Osteoblast (primary cell): ENCODE data around the gene TMEM204. TPM values are rescaled to one million over a fixed set of nuclear protein-coding genes. Genes with fewer than 3 reads are reported as not detected.

Experiments used
- DNase-seq: peaks from one replicate; pipeline ENCODE4 v3.0.0; 2011; ENCODE audit warnings: low spot score, mixed read lengths; ENCODE audit not compliant: insufficient read length; ENCODE audit errors: missing footprints
- H2AFZ ChIP-seq: 2 replicates; pipeline ENCODE4 v1.6.0; 2011; ENCODE audit warnings: mild to moderate bottlenecking, low read length
- H3K27ac ChIP-seq: 2 replicates; pipeline ENCODE4 v1.5.1; 2011; ENCODE audit warnings: mild to moderate bottlenecking, low read depth, low read length, moderate library complexity
- H3K27me3 ChIP-seq: 2 replicates; pipeline ENCODE4 v1.6.0; 2012; ENCODE audit warnings: mild to moderate bottlenecking, control low read depth, inconsistent platforms, low read length, moderate library complexity; ENCODE audit not compliant: insufficient read depth
- H3K36me3 ChIP-seq: 2 replicates; pipeline ENCODE4 v1.5.1; 2011; ENCODE audit warnings: mild to moderate bottlenecking, low read length, control low read depth, moderate library complexity; ENCODE audit not compliant: insufficient read depth
- H3K4me1 ChIP-seq: 2 replicates; pipeline ENCODE4 v1.5.1; 2011; ENCODE audit warnings: mild to moderate bottlenecking, low read length, control low read depth, moderate library complexity; ENCODE audit not compliant: insufficient read depth
- H3K4me2 ChIP-seq: 2 replicates; pipeline ENCODE4 v1.6.0; 2011; ENCODE audit warnings: mild to moderate bottlenecking, low read length; ENCODE audit not compliant: insufficient read depth
- H3K4me3 ChIP-seq: fragments of 200-600 bp; sonication (generic); 3 replicates; pipeline ENCODE4 v1.5.1; 2012; ENCODE audit warnings: mild to moderate bottlenecking, low read length, inconsistent platforms; ENCODE audit not compliant: insufficient read depth
- H3K79me2 ChIP-seq: 2 replicates; pipeline ENCODE4 v1.6.0; 2012; ENCODE audit warnings: mild to moderate bottlenecking, low read length, control low read depth, inconsistent platforms; ENCODE audit not compliant: insufficient read depth
- H3K9me3 ChIP-seq: 2 replicates; pipeline ENCODE4 v1.5.1; 2011; ENCODE audit warnings: low read depth, low read length, control low read depth
- H4K20me1 ChIP-seq: 2 replicates; pipeline ENCODE4 v1.6.0; 2012; ENCODE audit warnings: mild to moderate bottlenecking, low read length, control low read depth; ENCODE audit not compliant: insufficient read depth
- total RNA-seq: library from RNA; depleted of rRNA; stranded (reverse); fragments of >200 nt; gene quantifications from 2 replicates; pipeline ENCODE4 v1.2.3, GENCODE V29; 2012
- TF ChIP-seq, protein P1 (sequence below): IDR thresholded peaks from 2 replicates; pipeline ENCODE4 v1.5.1; 2011; ENCODE audit warnings: mild to moderate bottlenecking, low read depth, low read length, moderate library complexity; ENCODE audit errors: extremely low read depth

Gene TMEM204
- total RNA-seq, 1 donor = 8.3 TPM

DNA sequence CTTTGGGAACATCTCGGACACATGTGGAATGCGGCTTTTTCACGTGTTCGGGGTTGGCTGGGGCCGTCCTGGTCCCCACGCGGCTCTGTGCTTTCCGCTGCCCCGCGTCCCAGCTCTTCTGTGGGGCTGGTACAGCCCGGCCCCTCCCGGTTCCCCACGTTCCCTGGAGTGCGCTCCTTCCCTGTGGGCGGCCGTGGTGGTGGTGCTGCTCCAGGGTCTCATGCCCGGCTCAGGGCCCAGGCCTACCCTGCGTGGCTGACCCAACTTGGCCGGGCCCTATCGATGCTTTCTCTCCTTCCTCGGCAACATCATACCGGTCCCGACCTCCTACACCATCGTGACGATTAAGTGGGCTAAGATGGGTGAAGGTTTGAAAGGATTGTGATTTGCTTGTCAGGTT is 37.0 kb upstream of the TMEM204 start:
- Histone ChIP-seq H3K4me2 (no peak overlapping the region), H4K20me1 (peaks cover 7% of the 10 kb centered on the region), H3K27me3 (no peaks in the 10 kb centered on the region), H3K4me1 (peaks cover 9% of the 10 kb centered on the region), H3K27ac (no peak overlapping the region), H3K9me3 (no peaks in the 10 kb centered on the region), H3K36me3 (peaks cover 16% of the 10 kb centered on the region), H3K4me3 (no peak overlapping the region), H3K79me2 (peaks cover 38% of the 10 kb centered on the region), H2AFZ (no peak overlapping the region)
- TF ChIP-seq, protein P1, sequence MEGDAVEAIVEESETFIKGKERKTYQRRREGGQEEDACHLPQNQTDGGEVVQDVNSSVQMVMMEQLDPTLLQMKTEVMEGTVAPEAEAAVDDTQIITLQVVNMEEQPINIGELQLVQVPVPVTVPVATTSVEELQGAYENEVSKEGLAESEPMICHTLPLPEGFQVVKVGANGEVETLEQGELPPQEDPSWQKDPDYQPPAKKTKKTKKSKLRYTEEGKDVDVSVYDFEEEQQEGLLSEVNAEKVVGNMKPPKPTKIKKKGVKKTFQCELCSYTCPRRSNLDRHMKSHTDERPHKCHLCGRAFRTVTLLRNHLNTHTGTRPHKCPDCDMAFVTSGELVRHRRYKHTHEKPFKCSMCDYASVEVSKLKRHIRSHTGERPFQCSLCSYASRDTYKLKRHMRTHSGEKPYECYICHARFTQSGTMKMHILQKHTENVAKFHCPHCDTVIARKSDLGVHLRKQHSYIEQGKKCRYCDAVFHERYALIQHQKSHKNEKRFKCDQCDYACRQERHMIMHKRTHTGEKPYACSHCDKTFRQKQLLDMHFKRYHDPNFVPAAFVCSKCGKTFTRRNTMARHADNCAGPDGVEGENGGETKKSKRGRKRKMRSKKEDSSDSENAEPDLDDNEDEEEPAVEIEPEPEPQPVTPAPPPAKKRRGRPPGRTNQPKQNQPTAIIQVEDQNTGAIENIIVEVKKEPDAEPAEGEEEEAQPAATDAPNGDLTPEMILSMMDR = no peak
- no peak for DNase-seq

DNA sequence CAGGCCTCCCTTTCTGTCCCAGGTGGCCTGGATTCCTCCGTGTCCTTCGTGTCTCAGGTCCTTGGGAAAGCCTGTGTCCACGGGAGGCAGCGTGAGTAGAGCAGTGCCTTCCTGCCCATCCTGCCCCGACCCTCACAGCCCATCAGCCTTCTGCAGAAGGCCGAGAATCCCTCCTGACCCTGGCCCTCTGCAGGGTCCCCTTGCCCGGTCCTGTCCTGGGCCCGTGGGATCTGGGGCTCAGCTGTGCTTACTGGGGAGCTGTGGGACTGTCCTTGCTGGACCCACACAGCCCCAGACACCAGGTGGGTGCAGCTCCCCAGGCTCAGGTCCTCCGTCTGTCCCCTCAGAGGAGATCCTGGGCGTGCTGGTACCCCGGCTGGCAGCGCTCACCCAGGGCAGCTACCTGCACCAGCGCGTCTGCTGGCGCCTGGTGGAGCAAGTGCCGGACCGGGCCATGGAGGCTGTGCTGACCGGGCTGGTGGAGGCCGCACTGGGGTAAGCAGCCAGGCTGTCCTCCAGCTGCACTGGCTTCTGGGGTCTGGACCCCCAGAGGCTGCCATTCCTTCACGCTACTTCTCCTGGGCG is 36.4 kb upstream of the TMEM204 start:
- no peak for DNase-seq
- no peaks in the 10 kb centered on the region for H3K9me3 ChIP-seq
- peaks cover 38% of the 10 kb centered on the region for H3K79me2 ChIP-seq
- no peak overlapping the region for H3K27ac ChIP-seq
- H3K4me2 ChIP-seq = no peak overlapping the region
- TF ChIP-seq, protein P1 = no peak
- peaks cover 20% of the 10 kb centered on the region for H3K36me3 ChIP-seq
- no peak overlapping the region for H3K4me3 ChIP-seq
- H2AFZ ChIP-seq = no peak overlapping the region
- peaks cover 9% of the 10 kb centered on the region for H3K4me1 ChIP-seq
- no peaks in the 10 kb centered on the region for H3K27me3 ChIP-seq
- peaks cover 7% of the 10 kb centered on the region for H4K20me1 ChIP-seq

DNA sequence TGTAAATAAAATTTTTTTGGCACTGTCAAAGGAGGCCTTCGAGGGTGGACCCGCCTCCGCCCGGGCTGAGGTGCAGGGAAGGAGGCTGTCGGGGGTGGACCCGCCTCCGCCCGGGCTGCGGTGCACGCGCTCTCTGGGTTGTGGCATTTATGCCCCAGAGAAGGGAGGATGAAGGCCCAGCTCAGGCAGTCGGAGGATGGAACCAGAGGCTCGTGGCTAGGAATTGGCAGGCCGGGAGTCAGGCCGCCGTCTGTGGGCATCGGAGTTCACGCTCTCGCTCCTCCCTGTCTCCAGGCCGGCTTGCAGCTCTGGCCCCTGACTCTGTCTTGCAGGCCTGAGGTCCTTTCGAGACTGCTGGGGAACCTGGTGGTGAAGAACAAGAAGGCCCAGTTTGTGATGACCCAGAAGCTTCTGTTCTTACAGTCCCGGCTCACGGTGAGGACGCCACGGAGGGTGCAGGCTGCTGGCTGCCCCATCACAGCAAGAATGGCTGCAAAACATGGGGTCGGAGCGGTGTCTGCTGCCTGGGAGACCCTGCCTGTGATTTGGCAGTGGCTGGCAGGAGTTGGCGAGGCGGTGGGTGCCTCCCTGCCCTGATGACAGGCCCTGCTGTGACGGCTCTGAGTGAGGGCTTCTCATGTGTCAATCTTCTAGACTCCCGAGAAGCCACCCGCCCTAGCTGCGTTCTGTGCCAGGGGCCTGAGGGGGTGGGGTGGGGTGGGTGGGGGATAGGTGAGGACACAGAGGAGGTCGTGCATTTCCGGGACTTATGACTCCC is 34.4 kb upstream of the TMEM204 start:
- TF ChIP-seq, protein P1 = no peak
- no peak overlapping the region for H2AFZ ChIP-seq
- H3K4me1 ChIP-seq = peaks cover 2% of the 10 kb centered on the region
- H3K27me3 ChIP-seq = no peaks in the 10 kb centered on the region
- peaks cover 35% of the 10 kb centered on the region for H3K36me3 ChIP-seq
- peaks cover 34% of the 10 kb centered on the region for H3K79me2 ChIP-seq
- H3K27ac ChIP-seq = no peak overlapping the region
- H3K9me3 ChIP-seq = no peaks in the 10 kb centered on the region
- H4K20me1 ChIP-seq = peaks cover 7% of the 10 kb centered on the region
- no peak overlapping the region for H3K4me3 ChIP-seq
- H3K4me2 ChIP-seq = no peak overlapping the region
- DNase-seq = no peak

DNA sequence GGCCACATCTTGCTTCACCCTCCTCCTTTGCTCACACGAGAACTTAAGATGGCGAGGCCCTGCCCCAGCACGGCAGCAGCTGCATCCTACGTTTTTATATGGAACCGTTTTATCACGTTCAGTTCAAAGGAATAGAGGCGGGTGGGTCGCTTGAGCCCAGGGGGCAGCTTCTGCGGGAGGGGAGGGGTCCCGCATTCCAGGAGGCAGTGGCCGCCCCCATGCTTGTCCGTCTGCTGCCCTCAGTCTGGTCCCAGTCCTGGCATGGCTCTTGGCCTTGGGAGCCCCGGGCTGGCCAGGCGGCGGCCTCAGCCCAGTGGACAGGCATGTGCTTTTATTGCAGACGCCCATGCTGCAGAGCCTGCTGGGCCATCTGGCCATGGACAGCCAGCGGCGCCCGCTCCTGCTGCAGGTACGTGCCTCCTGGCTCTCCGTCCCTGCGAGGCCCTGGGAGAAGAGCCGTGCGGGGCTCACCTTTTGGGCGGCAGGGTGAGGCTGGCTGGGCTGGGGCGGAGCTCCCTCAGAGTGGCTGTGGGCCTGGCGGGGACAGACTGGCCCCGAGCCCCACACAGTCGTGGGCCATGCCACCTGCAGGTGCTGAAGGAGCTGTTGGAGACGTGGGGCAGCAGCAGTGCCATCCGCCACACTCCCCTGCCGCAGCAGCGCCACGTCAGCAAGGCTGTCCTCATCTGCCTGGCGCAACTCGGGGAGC is 33.6 kb upstream of the TMEM204 start:
- H3K79me2 ChIP-seq = peaks cover 25% of the 10 kb centered on the region
- TF ChIP-seq, protein P1 = no peak
- peaks cover 31% of the 10 kb centered on the region for H3K36me3 ChIP-seq
- no peaks in the 10 kb centered on the region for H3K4me1 ChIP-seq
- H3K27me3 ChIP-seq = no peaks in the 10 kb centered on the region
- DNase-seq = no peak
- H4K20me1 ChIP-seq = peaks cover 1% of the 10 kb centered on the region
- H3K4me2 ChIP-seq = no peak overlapping the region
- no peak overlapping the region for H2AFZ ChIP-seq
- H3K27ac ChIP-seq = no peak overlapping the region
- H3K9me3 ChIP-seq = no peaks in the 10 kb centered on the region
- H3K4me3 ChIP-seq = no peak overlapping the region
